Dedifferentiated amniotic fluid mesenchymal stem cell (primary cell): ENCODE measurements around the gene NOC2L.

Experiments
- DNase-seq: peaks from one replicate; pipeline ENCODE4 v3.0.0-alpha.2; 2016; ENCODE audit errors: extremely low spot score

Gene NOC2L

DNA sequence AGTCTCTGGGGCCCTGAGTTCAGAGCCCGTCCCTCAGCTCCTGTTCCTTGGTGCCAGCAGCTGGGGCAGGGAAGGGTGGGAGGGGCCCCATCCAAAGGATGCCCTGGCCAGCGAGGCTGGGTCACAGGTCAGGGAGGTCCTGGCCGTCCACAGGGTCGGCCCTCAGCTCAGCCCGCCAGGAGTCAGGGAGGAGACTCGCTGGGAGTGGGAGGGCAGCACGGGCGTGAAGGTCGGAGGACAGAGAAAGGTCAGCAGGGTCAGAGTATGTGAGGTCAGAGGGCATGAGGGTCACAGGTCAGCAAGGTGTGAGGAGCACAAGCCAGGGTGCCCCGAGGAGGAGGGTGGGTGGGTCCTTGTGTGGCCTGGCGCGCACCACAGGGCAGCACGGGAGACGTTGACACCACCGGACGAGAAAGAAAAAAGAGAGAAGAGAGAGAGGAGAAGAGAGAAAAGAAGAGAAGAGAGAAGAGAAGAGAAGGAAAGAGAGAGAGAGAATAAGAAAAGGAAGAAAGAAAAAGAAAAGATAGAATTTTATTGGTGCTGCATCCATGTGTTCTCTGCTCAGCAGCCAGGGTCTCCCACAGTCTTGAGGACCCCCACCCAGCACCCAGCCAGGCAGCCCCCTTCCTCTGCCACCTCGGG lies 15.8 kb upstream of the NOC2L start:
- no peak for DNase-seq

DNA sequence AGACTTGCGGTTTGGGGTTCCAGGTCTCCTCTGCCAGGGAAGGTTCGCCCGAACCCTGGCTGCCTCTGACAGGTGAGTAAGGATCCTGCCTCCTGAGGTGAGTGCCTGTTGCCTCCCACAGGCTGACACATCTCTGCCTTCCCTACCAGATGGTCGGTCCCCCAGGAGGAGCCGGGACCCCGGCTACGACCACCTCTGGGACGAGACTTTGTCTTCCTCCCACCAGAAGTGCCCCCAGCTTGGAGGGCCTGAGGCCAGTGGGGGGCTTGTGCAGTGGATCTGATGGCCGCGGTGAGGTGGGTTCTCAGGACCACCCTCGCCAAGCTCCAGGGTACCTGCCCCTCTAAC lies 15.2 kb upstream of the NOC2L start:
- DNase-seq: no peak

DNA sequence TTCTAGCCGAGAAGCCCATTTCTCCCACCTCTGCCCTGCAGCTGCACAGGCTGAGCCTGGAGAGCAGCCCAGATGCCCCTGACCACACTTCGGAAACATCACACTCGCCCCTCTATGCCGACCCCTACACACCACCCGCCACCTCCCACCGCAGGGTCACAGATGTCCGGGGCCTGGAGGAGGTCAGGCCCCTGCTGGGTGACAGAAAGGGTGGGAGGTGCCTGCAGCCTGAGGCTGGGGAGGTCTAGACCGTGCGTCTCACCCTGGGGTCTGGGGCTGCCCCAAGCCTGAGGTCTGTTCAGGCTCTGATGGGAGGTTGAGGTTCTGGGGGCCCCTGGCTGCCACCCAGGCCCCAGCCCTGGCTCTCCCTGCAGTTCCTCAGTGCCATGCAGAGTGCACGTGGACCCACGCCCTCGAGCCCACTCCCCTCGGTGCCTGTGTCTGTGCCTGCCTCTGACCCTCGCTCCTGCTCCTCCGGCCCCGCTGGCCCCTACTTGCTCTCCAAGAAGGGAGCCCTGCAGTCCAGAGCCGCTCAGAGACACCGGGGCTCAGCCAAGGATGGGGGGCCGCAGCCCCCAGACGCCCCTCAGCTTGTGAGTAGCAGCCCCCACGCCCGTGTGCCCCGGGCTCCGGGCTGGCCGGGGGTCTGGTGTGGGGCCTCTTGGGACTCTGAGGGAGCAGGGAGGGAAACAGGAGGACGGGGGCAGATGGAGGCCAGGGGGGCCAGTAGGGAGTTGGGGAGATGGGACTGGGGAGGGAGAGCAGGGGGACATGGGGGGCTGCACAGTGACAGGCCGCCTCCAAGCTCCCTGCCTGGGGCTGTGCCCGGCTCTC lies 14.6 kb upstream of the NOC2L start:
- no peak for DNase-seq

DNA sequence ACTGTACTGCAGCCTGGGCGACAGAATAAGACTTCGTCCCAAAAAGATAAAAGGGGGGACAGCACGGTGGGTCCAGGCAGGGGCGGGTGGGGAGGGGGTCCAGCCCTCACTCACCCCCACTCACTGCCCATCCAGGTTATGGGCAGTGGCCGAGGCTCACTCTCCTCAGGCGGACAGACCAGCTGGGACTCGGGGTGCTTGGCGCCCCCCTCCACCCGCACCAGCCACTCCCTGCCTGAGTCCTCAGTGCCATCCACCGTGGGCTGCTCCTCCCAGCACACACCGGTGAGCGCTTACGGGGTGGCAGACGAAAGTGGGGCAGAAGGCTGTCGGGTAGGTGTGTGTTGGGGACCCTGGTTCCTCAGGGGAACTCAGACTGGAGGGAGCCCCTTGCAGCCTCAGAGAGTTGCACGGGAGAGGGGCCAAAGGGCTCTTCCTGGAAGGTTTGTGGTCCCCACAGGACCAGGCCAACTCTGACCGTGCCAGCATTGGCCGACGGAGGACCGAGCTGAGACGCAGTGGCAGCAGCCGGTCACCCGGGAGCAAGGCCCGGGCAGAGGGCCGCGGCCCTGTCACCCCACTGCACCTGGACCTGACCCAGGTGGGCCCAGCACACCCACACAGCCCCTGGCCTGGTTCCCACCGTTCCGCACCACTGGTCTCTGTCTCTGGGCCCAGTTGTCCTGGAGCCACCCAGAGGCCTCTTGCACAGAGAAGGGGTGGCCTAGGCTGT lies 13.8 kb upstream of the NOC2L start:
- DNase-seq: no peak

DNA sequence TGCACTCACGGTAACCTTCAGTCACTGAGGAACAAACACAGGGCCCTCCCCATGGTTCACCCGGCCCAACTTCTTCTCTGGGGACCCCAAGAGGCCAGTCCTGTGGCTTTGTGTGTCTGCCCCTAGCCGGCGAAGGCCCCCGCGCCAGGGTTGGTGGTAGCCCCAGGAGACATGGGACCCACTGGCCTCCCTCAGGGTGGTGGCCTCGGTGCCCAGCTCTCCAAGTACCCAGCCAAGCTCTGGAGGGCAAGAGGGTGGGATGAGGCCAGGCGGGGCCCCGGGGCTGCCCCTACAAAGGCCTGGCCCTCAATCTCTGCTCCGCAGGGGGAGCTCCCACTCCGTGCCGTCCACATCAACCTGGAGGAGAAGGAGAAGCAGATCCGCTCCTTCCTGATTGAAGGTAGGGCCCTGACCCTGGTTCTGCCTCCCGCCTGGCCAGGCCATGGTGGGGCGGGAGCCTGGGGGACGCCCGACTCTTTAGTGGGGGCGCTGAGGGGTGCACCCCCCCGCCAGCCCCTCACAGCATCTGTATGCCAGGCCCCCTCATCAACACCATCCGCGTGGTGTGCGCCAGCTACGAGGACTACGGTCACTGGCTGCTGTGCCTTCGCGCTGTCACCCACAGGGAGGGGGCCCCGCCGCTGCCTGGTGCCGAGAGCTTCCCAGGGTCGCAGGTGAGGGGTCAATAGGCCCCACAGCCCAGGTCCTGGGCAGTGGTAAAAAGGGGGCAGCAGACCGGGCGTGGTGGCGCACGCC lies 12.9 kb upstream of the NOC2L start:
- no peak for DNase-seq

DNA sequence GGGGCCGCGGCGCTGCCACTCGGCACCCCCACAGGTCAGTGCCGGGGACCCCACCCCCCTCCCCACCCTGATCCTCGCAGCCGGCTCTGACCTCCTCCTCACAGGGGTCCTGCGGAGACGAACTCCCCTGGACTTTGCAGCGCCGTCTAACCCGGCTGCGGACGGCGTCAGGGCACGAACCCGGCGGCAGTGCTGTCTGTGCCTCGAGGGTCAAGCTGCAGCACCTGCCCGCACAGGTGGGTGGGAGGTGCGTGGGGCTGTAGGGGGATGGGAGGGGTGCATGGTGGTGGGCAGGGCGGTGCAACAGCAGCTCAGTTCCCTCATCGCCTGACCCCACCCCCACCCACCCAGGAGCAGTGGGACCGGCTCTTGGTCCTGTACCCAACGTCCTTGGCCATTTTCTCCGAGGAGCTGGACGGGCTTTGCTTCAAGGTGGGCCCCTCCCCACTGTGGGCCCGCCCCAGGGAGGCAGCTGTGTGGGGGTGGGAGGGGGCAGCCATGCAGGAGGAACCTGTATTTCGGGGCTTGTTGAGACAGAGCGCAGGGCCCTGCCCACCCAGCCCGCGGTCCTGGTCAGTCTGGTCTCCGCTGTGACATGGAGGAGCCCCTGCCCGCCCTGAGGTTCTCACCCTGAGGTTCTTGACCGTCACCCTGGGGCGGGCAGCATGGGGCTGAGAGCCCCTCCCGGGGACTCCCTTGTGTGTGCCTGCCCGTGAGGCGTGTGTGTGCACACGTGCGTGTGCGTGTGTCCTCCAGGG lies 12.1 kb upstream of the NOC2L start:
- DNase-seq: no peak

DNA sequence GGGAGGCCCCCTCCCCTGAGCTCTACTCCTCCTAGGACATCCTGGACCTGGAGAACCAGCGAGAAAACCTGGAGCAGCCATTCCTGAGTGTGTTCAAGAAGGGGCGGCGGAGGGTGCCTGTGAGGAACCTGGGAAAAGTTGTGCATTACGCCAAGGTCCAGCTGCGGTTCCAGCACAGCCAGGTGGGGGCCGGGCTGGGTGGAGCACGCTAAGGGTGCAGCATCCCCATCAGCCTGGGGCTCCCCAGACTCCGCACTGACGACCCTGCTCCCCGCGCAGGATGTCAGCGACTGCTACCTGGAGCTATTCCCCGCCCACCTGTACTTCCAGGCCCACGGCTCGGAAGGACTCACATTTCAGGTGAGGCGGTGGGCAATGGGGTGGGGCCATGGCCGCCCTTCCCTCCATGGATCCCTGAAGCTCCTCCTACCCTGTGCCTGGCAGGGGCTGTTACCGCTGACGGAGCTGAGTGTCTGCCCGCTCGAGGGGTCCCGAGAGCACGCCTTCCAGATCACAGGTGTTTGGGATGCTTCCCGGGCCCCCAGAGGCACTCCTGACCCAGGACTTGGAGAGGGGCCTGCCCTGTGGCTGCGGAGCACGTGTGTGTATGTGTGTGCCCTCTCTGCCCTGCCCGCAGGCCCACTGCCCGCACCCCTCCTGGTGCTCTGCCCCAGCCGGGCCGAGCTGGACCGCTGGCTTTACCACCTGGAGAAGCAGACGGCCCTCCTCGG lies 11.4 kb upstream of the NOC2L start:
- no peak for DNase-seq

DNA sequence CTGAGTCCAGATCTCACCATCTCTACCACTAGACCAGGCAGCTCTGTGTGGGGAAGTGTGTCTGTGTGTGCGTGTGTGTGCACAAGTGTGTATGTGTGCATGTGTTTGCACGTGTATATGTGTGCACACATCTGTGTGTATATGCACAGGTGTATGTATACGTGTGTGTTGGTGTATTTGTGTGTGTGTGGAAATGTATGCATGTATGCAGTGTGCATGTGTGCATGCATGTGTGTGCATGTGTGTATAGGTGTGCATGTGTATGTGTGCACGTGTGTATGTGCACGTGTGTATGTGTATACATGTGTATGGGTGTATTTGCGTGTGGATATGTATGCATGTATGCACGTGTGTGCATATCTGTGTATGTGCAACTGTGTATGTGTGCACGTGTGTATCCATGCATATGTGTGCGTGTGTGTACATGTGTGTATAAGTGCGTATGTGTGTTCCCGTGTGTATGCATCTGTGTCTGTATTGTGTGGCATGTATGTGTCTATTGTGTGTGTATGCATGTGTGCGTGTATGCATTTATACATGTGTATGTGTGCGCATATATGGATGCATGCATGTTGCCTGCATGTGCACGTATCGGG lies 10.3 kb upstream of the NOC2L start:
- DNase-seq: no peak

DNA sequence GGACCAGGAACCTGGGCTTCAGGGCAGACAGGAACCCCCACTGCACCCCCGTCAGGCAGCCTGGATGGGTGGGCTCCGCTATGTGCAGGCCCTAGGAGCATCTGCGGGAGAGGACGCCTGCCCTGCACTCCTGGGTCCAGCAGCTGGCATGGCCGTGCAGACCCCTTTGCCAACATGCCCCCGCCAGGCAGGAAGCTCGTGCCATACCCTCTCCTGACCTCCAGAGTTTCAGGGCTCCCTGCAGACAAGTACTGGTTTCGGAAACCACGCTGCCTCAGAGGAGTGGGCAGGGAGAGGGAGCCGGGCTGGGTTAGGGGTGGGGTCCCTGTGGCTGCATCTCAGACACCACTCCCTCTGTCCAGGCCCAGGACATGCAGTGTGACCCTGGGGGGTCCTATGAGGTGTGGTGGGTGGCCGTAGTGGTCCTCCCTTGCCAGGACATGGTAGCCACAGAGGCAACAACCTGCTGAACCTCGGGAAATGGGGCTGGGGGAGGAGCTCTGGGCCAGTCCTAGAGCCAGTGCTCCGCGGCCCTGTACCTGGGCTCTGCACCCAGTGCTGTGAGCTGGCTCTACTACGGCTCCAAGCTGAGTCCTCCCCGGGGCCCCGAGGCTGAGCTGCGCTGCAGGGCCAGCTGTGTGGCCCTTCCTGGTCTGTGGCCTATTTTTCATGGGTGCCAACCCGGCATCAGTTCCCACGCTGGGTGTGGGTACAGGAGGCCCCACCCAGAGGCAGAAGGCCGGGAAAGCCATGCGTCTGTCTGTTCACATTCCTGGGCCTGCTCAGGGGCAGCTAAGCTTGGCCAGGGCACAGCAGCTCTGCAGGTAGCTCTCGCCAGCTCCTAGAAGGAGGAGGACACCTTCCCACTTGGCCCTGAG lies 8.6 kb upstream of the NOC2L start:
- no peak for DNase-seq

GRCh38 chr1:966704-967300 lies 7.7 kb upstream of the NOC2L start:
- peak; percentile 44 for DNase-seq

- DNase-seq: no peak
Measured at GRCh38 chr1:966135-966703, 7.2 kb upstream of the NOC2L start, which contains the start of gene PLEKHN1. Gene PLEKHN1 (plus strand): TSS chr1:966482. CDS start chr1:966532, 50 bp downstream.

DNA sequence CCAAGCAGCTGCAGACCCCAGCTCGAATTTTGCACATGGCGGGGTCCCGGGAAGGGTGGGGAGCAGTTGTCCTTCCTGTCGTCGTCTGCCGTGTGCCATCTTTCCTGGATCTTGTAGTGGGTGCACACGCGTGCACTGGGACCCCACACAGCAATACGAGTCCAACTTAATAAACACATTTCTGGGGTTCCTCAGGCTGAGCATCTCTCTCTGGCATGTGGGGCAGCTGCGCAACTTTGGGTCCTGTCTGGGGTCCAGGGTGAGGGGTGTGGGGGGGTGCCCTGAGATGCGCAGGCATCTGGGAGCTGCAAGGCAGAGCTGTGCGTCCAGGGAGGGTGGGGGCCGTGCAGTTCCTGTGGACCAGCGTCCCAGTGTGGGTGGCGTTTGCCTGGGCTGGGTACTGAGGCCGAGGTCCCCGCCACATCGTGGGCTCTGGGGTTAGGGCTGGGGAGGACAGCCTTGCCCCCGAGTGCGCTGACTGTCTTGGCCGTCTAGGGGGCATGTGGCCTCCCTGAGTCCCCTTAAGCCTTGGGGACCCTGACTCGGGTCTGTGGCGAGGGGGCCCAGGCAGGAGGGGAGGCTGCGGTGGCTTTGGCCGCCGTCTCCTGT lies 6.6 kb upstream of the NOC2L start:
- no peak for DNase-seq

- no peak for DNase-seq
Measured at GRCh38 chr1:964691-965525, 5.9 kb upstream of the NOC2L start.

GRCh38 chr1:963746-964525 lies 4.9 kb upstream of the NOC2L start:
- no peak for DNase-seq

DNA sequence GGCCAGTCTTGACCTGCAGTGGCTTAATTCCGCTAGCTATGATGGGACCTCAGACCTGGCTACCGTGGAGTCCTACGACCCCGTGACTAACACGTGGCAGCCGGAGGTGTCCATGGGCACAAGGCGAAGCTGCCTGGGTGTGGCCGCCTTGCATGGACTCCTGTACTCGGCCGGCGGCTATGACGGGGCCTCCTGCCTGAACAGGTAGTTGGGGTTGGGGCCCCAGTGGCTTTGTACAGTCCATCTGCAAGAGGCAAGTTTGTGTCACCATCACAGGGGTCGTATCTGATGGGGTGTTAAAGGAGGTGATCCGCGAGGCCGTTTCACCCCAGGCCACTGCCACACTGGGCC lies 4.2 kb upstream of the NOC2L start:
- DNase-seq: no peak
